Mesenchymal stem cell (in vitro differentiated cells and primary cell): Measurements from ENCODE around the gene TRPM4. TPM values are rescaled to one million over a fixed set of nuclear protein-coding genes. Genes with fewer than 3 reads are reported as not detected.

Source experiments
- DNase-seq: peaks from one replicate; pipeline ENCODE4 v3.0.0-alpha.2; 2013
- H2AFZ ChIP-seq: one replicate; pipeline ENCODE4 v1.6.1; 2013; ENCODE audit warnings: low read depth, mild to moderate bottlenecking, control low read depth, inconsistent platforms, low read length, moderate library complexity
- H2AK5ac ChIP-seq: 2 replicates; pipeline ENCODE4 v1.6.1; 2013; ENCODE audit warnings: low read length, moderate library complexity, mild to moderate bottlenecking, inconsistent platforms; ENCODE audit not compliant: severe bottlenecking
- H2BK120ac ChIP-seq: one replicate; pipeline ENCODE4 v1.6.1; 2013; ENCODE audit warnings: low read depth, mild to moderate bottlenecking, inconsistent platforms, low read length, moderate library complexity
- H2BK12ac ChIP-seq, 2 experiments: one replicate each; pipeline ENCODE4 v1.6.1; 2013; ENCODE audit warnings: inconsistent platforms in 2 of 2, low read length in 2 of 2, mild to moderate bottlenecking in 2 of 2, moderate library complexity in 2 of 2, control low read depth in 1 of 2
- H2BK15ac ChIP-seq: one replicate; pipeline ENCODE4 v1.6.1; 2013; ENCODE audit warnings: mild to moderate bottlenecking, low read depth, inconsistent platforms; ENCODE audit not compliant: poor library complexity, severe bottlenecking
- H2BK5ac ChIP-seq: 2 replicates; pipeline ENCODE4 v1.6.1; 2013; ENCODE audit warnings: low read depth, mild to moderate bottlenecking, low read length, control low read depth, inconsistent platforms; ENCODE audit not compliant: poor library complexity, severe bottlenecking
- H3K14ac ChIP-seq, 2 experiments: one replicate each; pipeline ENCODE4 v1.6.1; 2013; ENCODE audit warnings: inconsistent platforms in 2 of 2, low read length in 2 of 2, control low read depth in 1 of 2, mild to moderate bottlenecking in 1 of 2, moderate library complexity in 1 of 2
- H3K18ac ChIP-seq, 2 experiments: one replicate each; pipeline ENCODE4 v1.6.1; 2013; ENCODE audit warnings: inconsistent platforms in 2 of 2, low read length in 2 of 2, control low read depth in 1 of 2, low read depth in 1 of 2, mild to moderate bottlenecking in 1 of 2
- H3K23ac ChIP-seq, 2 experiments: one replicate each; pipeline ENCODE4 v1.6.1; 2013; ENCODE audit warnings: inconsistent platforms in 2 of 2, low read length in 2 of 2, mild to moderate bottlenecking in 2 of 2, moderate library complexity in 2 of 2, control low read depth in 1 of 2
- H3K27ac ChIP-seq: 2 replicates; pipeline ENCODE4 v1.5.1; 2013; ENCODE audit warnings: mild to moderate bottlenecking, moderate library complexity, low read length, control low read depth, inconsistent platforms; ENCODE audit not compliant: poor library complexity, severe bottlenecking
- H3K27me3 ChIP-seq, 2 experiments: 2 replicates each; pipeline versions ENCODE4 v1.6.1 to v1.7.0; 2013; ENCODE audit warnings: low read length in 2 of 2, mild to moderate bottlenecking in 2 of 2, moderate library complexity in 2 of 2, control low read depth in 1 of 2, inconsistent platforms in 1 of 2; ENCODE audit not compliant: control insufficient read depth in 1 of 2, insufficient read depth in 1 of 2
- H3K36me3 ChIP-seq, 2 experiments: 2 replicates each; pipeline versions ENCODE4 v1.6.1 to v1.7.0; 2013; ENCODE audit warnings: low read length in 2 of 2, control low read depth in 1 of 2, inconsistent platforms in 1 of 2, low read depth in 1 of 2, mild to moderate bottlenecking in 1 of 2; ENCODE audit not compliant: insufficient read depth in 2 of 2, control insufficient read depth in 1 of 2
- H3K4ac ChIP-seq, 2 experiments: one replicate each; pipeline ENCODE4 v1.6.1; 2013; ENCODE audit warnings: inconsistent platforms in 2 of 2, low read length in 2 of 2, mild to moderate bottlenecking in 2 of 2, moderate library complexity in 2 of 2, control low read depth in 1 of 2, low read depth in 1 of 2
- H3K4me1 ChIP-seq: 2 replicates; pipeline ENCODE4 v1.6.1; 2013; ENCODE audit warnings: low read depth, low read length, control low read depth; ENCODE audit not compliant: control insufficient read depth, insufficient read depth
- H3K4me2 ChIP-seq: 2 replicates; pipeline ENCODE4 v1.6.1; 2013; ENCODE audit warnings: low read length, mild to moderate bottlenecking, inconsistent platforms; ENCODE audit not compliant: poor library complexity, severe bottlenecking
- H3K4me3 ChIP-seq, 2 experiments: 2 replicates each; pipeline versions ENCODE4 v1.5.1 to v1.7.0; 2013; ENCODE audit warnings: low read length in 2 of 2, mild to moderate bottlenecking in 2 of 2, control low read depth in 1 of 2, low read depth in 1 of 2; ENCODE audit not compliant: insufficient read depth in 1 of 2
- H3K79me1 ChIP-seq: replicated peaks from 2 replicates; pipeline ENCODE4 v1.6.1; 2013; ENCODE audit warnings: mild to moderate bottlenecking, control low read depth, low read length, inconsistent platforms; ENCODE audit not compliant: poor library complexity, severe bottlenecking
- H3K9ac ChIP-seq: 2 replicates; pipeline ENCODE4 v1.7.0; 2013; ENCODE audit warnings: mild to moderate bottlenecking, low read length, moderate library complexity
- H3K9me3 ChIP-seq: 2 replicates; pipeline ENCODE4 v1.7.0; 2013; ENCODE audit warnings: mild to moderate bottlenecking, low read length; ENCODE audit not compliant: control insufficient read depth
- H4K8ac ChIP-seq: one replicate; pipeline ENCODE4 v1.6.1; 2013; ENCODE audit warnings: inconsistent platforms, mild to moderate bottlenecking, low read length, moderate library complexity
- H4K91ac ChIP-seq: one replicate; pipeline ENCODE4 v1.6.1; 2013; ENCODE audit warnings: mild to moderate bottlenecking, low read length, inconsistent platforms
- WGBS: methylation state at CpG from one replicate; pipeline ENCODE4 v1.1.7; 2013; ENCODE audit warnings: mixed read lengths; 5-methylcytosine and 5-hydroxymethylcytosine counted together
- polyA plus RNA-seq, 2 experiments: library from polyadenylated mRNA; stranded (reverse); fragments of 200-250 nt; gene quantifications; one replicate each; pipeline ENCODE4 v1.2.3, GENCODE V29; 2013

The TRPM4 gene
- polyA plus RNA-seq (2013, experiment 1 of 2) = 30.1 TPM
- polyA plus RNA-seq (2013, experiment 2 of 2) = 30.7 TPM

GRCh38 chr19:49157445-49158224 lies at the start of gene TRPM4:
TRPM4 (plus strand) TSS chr19:49157792; CDS start chr19:49157867, 75 bp downstream.
- Histone ChIP-seq H3K4me2 (peak within 1 kb of the TSS; percentile 94), H2BK5ac (no peak within 1 kb of the TSS), H3K14ac (peak within 1 kb of the TSS in 1 of 2 experiments; percentile 93), H3K4ac (peak within 1 kb of the TSS; percentile 77 to 85), H2AFZ (peak within 1 kb of the TSS; percentile 93), H3K9ac (peak within 1 kb of the TSS; percentile 98), H3K4me1 (peaks cover 17% of the 10 kb centered on the region), H2BK120ac (peak within 1 kb of the TSS; percentile 67), H3K23ac (peak within 1 kb of the TSS in 1 of 2 experiments; percentile 36), H3K4me3 (peak within 1 kb of the TSS; percentile 93 to 96), H3K79me1 (peaks cover 17% of the 10 kb centered on the region), H2AK5ac (peak within 1 kb of the TSS; percentile 32), H2BK12ac (peak within 1 kb of the TSS; percentile 75 to 77), H3K27me3 (peaks cover 10 to 11% of the 10 kb centered on the region in 2 experiments), H3K18ac (peak within 1 kb of the TSS; percentile 91 to 92), H4K91ac (peak within 1 kb of the TSS; percentile 73), H3K9me3 (no peaks in the 10 kb centered on the region), H3K36me3 (peaks cover 0 to 11% of the 10 kb centered on the region in 2 experiments), H2BK15ac (peak within 1 kb of the TSS; percentile 55), H4K8ac (peak within 1 kb of the TSS; percentile 92), H3K27ac (no peak within 1 kb of the TSS)
- DNase-seq = peak; percentile 83
- 1% methylated on average over 31 of the region's 41 CpGs for WGBS

- H2BK5ac ChIP-seq = no peak overlapping the region
- H3K79me1 ChIP-seq = peaks cover 30% of the 10 kb centered on the region
- H2BK15ac ChIP-seq = no peak overlapping the region
- H3K4me2 ChIP-seq = no peak overlapping the region
- peak overlapping the region in 1 of 2 experiments; percentile 41 for H3K23ac ChIP-seq
- no peak overlapping the region for H3K4me3 ChIP-seq
- H2AK5ac ChIP-seq = no peak overlapping the region
- H4K8ac ChIP-seq = no peak overlapping the region
- H3K36me3 ChIP-seq = peaks cover 57 to 59% of the 10 kb centered on the region in 2 experiments
- DNase-seq = no peak
- no peaks in the 10 kb centered on the region for H3K27me3 ChIP-seq
- no peak overlapping the region for H3K4ac ChIP-seq
- WGBS = 81% methylated on average over 4 of the region's 5 CpGs
- H3K27ac ChIP-seq = no peak overlapping the region
- H3K14ac ChIP-seq = no peak overlapping the region
- no peak overlapping the region for H3K18ac ChIP-seq
- H4K91ac ChIP-seq = no peak overlapping the region
- no peak overlapping the region for H3K9ac ChIP-seq
- no peaks in the 10 kb centered on the region for H3K9me3 ChIP-seq
- peaks cover 7% of the 10 kb centered on the region for H3K4me1 ChIP-seq
- no peak overlapping the region for H2BK120ac ChIP-seq
- H2AFZ ChIP-seq = no peak overlapping the region
- no peak overlapping the region for H2BK12ac ChIP-seq
These were observed 48.5 kb upstream of the TRPM4 start for GRCh38 chr19:49109051-49109450.

GRCh38 chr19:49109569-49110233 lies 47.9 kb upstream of the TRPM4 start:
- Histone ChIP-seq H2BK5ac (no peak overlapping the region), H2AFZ (no peak overlapping the region), H3K4me1 (peaks cover 7% of the 10 kb centered on the region), H2BK12ac (no peak overlapping the region), H3K9ac (peak overlapping the region; percentile 63), H3K23ac (no peak overlapping the region), H4K91ac (no peak overlapping the region), H3K18ac (no peak overlapping the region), H3K27ac (no peak overlapping the region), H3K27me3 (no peaks in the 10 kb centered on the region), H2BK120ac (no peak overlapping the region), H3K14ac (no peak overlapping the region), H3K4me3 (no peak overlapping the region), H2BK15ac (no peak overlapping the region), H3K36me3 (peaks cover 50 to 53% of the 10 kb centered on the region in 2 experiments), H3K4me2 (no peak overlapping the region), H3K4ac (no peak overlapping the region), H3K9me3 (no peaks in the 10 kb centered on the region), H3K79me1 (peaks cover 25% of the 10 kb centered on the region), H2AK5ac (no peak overlapping the region), H4K8ac (no peak overlapping the region)
- no peak for DNase-seq
- WGBS = 95% methylated on average over 7 of the region's 8 CpGs

- no peak overlapping the region for H3K18ac ChIP-seq
- H3K9me3 ChIP-seq = no peaks in the 10 kb centered on the region
- H3K4me2 ChIP-seq = no peak overlapping the region
- peaks cover 23% of the 10 kb centered on the region for H3K79me1 ChIP-seq
- DNase-seq = peak; percentile 63
- 32% methylated on average over 3 of the region's 3 CpGs for WGBS
- H3K4me1 ChIP-seq = peaks cover 11% of the 10 kb centered on the region
- no peak overlapping the region for H2AFZ ChIP-seq
- no peak overlapping the region for H3K23ac ChIP-seq
- H3K27me3 ChIP-seq = no peaks in the 10 kb centered on the region
- H3K9ac ChIP-seq = peak overlapping the region; percentile 63
- no peak overlapping the region for H3K14ac ChIP-seq
- H2BK5ac ChIP-seq = no peak overlapping the region
- H3K27ac ChIP-seq = no peak overlapping the region
- no peak overlapping the region for H2BK12ac ChIP-seq
- H3K4ac ChIP-seq = no peak overlapping the region
- no peak overlapping the region for H3K4me3 ChIP-seq
- no peak overlapping the region for H2AK5ac ChIP-seq
- H2BK120ac ChIP-seq = no peak overlapping the region
- H2BK15ac ChIP-seq = no peak overlapping the region
- H4K8ac ChIP-seq = no peak overlapping the region
- no peak overlapping the region for H4K91ac ChIP-seq
- peaks cover 42 to 44% of the 10 kb centered on the region in 2 experiments for H3K36me3 ChIP-seq
These were observed 47.0 kb upstream of the TRPM4 start for GRCh38 chr19:49110567-49110966.
